GM19438 (cell line): ENCODE measurements around the gene GID4.

Experiments
- ATAC-seq: cut with Tn5 transposase; IDR thresholded peaks from one replicate; pipeline ENCODE4 v1.9.1; 2021; ENCODE audit warnings: low read depth; ENCODE audit not compliant: unreplicated experiment

Gene GID4

GRCh38 chr17:18094409-18094807 is 55.2 kb downstream of the GID4 start:
- no peak for ATAC-seq

GRCh38 chr17:18099516-18099915 is 60.3 kb downstream of the GID4 start:
- ATAC-seq: no peak

GRCh38 chr17:18100616-18101015 is 61.4 kb downstream of the GID4 start:
- ATAC-seq: no peak

DNA sequence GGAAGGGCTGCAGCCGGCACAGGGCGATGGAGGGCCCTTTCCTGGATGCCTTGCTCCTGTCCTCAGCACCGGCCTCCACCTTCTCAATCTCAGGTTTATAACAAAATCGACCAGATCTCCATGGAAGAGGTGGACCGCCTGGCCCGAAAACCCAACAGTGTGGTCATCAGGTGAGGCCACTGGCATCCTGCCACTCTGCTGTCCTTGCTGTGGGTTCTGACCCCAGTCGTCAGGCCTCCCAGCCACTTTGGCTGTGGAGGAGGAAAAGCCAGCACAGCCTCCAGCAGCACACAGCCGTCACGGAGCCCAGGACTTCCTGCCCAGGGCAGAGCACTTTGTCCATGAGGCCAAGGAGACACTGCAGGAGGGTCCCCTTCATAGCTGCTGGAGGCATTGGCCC is 62.6 kb downstream of the GID4 start:
- no peak for ATAC-seq

- ATAC-seq: no peak
These were observed 63.4 kb downstream of the GID4 start for GRCh38 chr17:18102640-18103039.

DNA sequence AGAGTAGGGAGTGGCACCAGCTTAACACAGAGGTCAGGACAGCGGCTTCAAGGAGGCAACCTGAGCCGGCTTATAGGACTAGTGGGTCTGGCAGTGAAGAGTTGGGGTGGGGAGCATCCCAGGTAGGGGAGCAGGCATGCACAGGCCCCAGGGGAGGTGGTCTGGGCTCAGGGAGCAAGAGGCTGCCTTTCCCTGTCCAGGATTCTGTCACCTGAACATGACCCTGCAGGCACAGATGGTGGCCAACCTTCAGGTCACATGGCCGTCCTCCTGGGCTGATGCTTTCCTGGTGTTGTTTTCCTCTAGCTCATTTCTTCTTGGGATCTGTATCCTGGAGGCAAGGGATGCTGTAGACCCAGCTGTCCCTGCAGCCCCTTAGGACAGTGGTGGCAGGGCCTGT is 65.8 kb downstream of the GID4 start:
- no peak for ATAC-seq

GRCh38 chr17:18105595-18105994 is 66.4 kb downstream of the GID4 start:
- ATAC-seq: no peak

- no peak for ATAC-seq
These were observed 67.0 kb downstream of the GID4 start for GRCh38 chr17:18106211-18106610.

- no peak for ATAC-seq
These were observed 68.0 kb downstream of the GID4 start for GRCh38 chr17:18107061-18107790.

- no peak for ATAC-seq
These were observed 68.8 kb downstream of the GID4 start for GRCh38 chr17:18107971-18108370.

DNA sequence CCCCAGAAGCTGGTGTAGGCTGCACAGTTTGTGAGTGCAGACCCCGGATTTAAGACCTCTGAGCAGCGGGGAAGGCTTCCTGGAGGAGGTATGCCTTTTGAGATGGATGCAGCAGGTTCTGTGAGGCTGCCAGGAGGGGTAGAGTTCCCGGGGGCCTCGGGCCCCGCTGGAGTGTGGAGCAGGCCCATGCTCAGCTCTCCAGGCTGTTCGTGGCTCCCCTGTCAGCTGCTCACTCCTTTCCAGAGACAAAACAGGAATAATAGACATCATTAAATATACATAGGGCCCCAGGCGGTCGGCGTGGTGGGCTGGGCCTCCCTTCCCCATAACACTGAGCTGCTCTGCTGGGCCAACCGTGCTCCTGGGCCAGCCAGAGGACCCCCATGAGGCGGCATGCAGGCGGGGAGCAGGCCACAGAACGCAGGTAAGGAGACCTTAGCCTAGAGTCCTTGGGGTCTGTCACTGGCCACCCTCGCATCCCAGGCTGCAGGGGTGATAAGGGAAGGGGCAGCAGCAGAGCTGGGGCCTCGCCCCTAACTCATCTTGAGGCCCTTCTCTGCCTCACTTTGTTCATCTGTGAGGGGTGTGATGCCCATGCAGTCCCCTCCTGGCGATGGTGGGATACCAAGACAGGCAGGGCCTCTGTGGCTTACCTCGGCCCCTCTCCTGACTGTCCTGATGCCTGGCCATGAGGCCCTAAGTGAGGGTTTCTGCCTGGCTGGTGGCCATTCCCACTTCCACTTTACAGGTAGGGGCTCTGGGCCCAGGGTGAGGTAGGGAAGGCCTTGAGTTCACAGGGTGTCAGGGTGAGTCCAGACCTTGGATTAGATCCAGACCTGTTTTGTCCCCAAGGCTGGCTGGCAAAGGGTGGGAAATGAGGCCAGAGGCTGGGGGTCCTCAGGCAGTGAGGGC is 69.4 kb downstream of the GID4 start, which contains the start of gene MYO15A:
MYO15A (plus strand) TSS at position 356 of the 912 bp plus-strand sequence. CDS start 10,045 bp downstream, outside the sequence.
- ATAC-seq: no peak

GRCh38 chr17:18109935-18110485 is 70.8 kb downstream of the GID4 start:
- no peak for ATAC-seq

DNA sequence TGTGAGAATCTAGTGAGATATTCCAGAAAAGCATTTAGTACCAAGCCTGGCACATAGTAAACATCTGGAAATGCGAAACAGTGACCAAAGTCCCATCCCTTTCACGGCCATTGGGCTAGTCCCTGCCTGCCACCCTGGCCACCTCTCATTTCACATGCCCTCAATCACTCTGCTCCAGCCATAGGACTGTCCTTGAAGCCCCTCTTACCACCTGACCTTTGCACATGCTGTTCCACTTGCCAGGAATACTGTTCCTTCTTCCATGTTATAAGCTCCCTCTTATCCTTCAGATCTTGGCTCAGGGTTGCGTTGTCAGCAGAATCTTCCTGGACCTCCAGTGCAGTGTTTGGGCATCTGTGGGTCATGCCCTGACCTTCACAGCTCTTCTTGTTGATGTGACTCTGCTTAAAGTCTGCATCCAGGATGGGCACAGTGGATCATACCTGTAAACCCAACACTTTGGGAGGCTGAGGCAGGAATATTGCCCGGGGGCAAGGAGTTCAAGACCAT is 71.5 kb downstream of the GID4 start:
- ATAC-seq: no peak

DNA sequence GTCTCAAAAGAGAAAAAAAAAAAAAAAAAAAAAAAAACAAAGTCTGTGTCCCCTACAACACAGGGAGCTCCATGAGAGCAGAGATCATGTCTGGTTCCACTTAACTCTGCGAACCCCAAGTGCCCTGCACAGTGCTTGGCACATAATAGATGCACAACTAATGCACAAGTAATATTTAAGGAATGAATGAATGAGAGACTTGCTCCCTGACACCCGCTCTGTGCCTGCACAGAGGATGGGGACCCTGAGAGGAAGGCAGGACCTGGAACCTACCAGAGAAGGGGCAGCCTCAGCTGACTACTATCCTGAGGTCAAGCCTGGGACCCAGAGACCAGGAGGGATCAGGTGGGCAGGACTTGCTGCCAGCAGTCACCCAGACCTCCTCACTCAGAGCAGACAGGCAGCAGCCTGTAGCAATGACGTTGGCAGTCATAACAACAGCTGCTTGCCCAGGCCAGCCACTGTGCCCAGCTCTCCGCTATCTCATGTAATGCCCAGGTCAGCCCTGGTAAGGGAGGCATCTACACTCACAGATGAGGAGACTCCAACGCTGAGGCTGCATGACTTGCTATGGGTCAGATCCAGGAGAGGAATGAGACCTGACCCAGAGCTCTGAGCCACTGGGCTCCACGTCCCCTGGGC is 72.2 kb downstream of the GID4 start:
- no peak for ATAC-seq

- no peak for ATAC-seq
These were observed 76.3 kb downstream of the GID4 start for GRCh38 chr17:18115517-18115916.

DNA sequence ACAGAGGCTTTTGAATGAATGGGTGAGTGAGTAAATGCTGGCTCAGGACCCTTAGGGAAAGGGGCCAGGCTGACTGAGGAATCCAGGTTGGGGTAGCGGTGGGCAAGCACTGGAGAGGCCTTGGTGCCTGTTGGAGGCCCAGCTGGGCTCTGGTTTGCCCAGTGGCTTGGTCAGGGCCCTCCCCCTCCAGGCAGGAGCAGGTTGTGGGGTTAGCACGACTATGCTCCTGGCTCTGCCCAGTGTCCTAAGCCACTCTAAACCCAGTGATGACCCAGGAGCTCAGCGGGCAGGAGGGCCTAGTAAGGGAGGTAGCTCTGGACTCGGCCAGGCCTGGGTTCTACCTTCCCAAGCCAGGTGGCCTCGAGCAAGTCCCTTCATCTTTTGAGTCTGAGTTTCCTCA is 76.9 kb downstream of the GID4 start:
- ATAC-seq: no peak

DNA sequence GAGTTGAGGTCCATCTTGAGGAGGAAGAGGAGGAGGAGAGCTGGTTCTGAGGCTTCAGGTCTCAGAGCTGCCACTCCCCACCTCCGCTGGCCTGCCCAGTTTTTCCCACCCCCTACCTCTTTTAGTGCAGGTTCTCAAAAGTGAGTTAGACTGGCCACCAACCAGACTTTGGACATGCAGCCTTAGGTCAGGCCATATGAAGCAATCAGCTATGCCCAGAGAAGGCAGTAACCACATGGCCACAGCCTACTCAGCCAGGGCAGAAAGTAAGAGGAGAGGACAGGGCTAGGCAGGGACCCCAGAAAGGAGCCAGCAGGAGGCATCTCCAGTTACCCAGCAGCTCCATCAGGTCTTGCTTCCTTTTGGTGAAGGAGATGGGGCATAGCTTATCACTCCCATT is 78.3 kb downstream of the GID4 start:
- no peak for ATAC-seq
